ENCODE measurements around the gene COA8. TPM values are rescaled to one million over a fixed set of nuclear protein-coding genes. Genes with fewer than 3 reads are reported as not detected.
"Not testable (repeated sequence)": the region's sequence is repeated elsewhere in the genome, so short reads cannot be mapped to it uniquely, and the experiment has no call there.

Gene COA8
- polyA plus RNA-seq, 1 of the 3 experiments (the other 2 are of a cell fraction) = 25.2 TPM

DNA sequence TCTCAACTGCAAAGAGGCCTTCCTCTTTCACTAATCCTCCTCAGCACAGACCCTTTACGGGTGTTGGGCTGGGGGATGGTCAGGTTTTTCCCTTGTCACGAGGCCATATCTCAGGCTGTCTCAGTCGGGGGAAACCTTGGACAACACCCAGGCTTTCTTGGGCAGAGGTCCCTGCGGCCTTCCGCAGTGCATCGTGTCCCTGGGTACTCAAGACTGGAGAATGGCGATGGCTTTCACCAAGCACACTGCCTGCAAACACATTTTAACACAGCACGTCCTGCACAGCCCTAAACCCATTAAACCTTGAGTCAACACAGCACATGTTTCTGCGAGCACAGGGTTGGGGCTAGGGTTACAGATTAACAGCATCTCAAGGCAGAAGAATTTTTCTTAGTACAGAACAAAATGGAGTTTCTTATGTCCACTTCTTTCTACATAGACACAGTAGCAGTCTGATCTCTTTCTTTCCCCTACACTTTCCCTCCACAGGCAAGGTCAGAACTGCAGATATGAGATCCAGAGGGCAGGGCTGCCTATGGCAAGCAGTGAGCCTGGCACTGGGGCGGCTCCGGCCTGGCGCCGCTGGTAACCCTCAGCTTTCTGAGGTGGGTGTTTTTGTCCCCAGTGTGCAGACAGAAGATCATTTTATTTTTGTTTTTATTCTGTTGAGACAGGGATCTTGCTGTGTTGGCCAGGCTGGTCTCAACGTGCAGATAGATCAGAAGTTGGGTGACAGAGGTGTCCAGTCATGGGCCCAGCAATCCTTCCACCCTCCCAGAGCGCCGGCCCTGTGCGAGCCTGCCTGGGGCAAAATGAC, 37.1 kb upstream of the COA8 start:
- H3K9ac ChIP-seq; POLR2A ChIA-PET; H3K4me2 ChIP-seq; DNase-seq; H3K9me2 ChIP-seq; H3K9me3 ChIP-seq; H3K36me3 ChIP-seq (replicated peaks in 1 of 2; ENCODE audit: control insufficient read depth in 1 of 2, insufficient read depth in 2 of 2, low read length in 1 of 2); H4K20me1 ChIP-seq (ENCODE audit: insufficient read depth); CTCF ChIA-PET; H3F3A ChIP-seq (replicated peaks; ENCODE audit: insufficient read depth); H3K27ac ChIP-seq (ENCODE audit: low read depth in 2 of 2, low read length in 1 of 2); H2AFZ ChIP-seq (ENCODE audit: low read depth); H3K4me3 ChIP-seq (ENCODE audit: low read depth in 2 of 2, low read length in 1 of 2): not testable (repeated sequence)
- Histone ChIP-seq H3K27me3 (ENCODE audit: insufficient read depth) (peaks cover 16% of the 10 kb centered on the region), H3K4me1 (ENCODE audit: control insufficient read depth in 1 of 2, insufficient read depth in 2 of 2, low read depth in 1 of 2, low read length in 1 of 2) (peaks cover 9 to 28% of the 10 kb centered on the region in 2 experiments; a peak in 1 of 4 replicates), H3K79me2 (ENCODE audit: insufficient read depth) (peaks cover 18% of the 10 kb centered on the region)
- 64% methylated on average over 17 of the region's 17 CpGs for WGBS (ENCODE audit: low lambda C conversion rate)

DNA sequence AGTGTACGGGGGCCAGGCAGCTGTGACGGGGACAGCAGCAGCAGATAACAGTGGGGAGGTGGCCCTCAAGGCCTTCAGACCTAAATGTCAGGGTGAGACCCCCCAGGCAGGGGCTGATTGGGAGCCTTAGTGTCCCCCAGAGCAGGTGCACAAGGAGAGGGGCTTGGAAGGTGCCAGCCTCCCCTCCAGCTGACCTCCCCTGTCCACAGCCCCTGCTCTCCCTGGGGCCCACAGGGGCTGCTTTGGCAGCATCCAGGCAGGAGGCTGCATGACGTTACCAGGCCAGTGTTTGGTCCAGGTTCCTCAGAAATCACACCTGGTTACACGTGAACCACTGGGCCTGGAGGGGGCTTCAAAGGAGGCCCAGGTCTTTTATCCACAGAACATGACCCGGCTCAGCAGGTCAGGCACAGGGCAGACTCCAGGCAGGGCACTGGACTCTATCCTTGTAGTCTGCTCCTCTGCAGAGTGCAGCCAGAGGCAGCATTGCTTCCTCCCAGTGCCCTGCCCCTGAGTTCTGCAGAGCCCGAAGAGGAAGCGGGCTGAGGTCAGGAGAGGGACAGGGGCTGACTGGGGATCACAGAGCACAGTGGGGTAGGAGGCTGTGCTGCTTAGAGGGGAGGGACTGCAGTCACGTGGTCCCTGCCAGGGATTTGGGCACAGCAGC, 36.4 kb upstream of the COA8 start:
- peaks cover 6% of the 10 kb centered on the region; the same call in 1 of the 2 replicates for H4K20me1 ChIP-seq (ENCODE audit: insufficient read depth)
- DNase-seq = no peak
- 76% methylated on average over 6 of the region's 8 CpGs for WGBS (ENCODE audit: low lambda C conversion rate)
- no peak overlapping the region for H3K4me3 ChIP-seq (ENCODE audit: low read depth in 2 of 2, low read length in 1 of 2)
- peaks cover 9 to 30% of the 10 kb centered on the region in 2 experiments; a peak in 1 of 4 replicates for H3K4me1 ChIP-seq (ENCODE audit: control insufficient read depth in 1 of 2, insufficient read depth in 2 of 2, low read depth in 1 of 2, low read length in 1 of 2)
- H3K79me2 ChIP-seq (ENCODE audit: insufficient read depth) = peaks cover 26% of the 10 kb centered on the region
- TF ChIP-seq CHD2 (IDR thresholded peaks at IDR 0.05; ENCODE audit: low read length, partially characterized antibody) = no peak
- TF ChIP-seq TEAD4 (IDR thresholded peaks at IDR 0.05; ENCODE audit: borderline replicate concordance, insufficient read depth) = no peak
- TF ChIP-seq YY1 (IDR thresholded peaks at IDR 0.05; ENCODE audit: low read depth) = no peak
- TF ChIP-seq, protein P1, sequence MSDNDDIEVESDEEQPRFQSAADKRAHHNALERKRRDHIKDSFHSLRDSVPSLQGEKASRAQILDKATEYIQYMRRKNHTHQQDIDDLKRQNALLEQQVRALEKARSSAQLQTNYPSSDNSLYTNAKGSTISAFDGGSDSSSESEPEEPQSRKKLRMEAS (IDR thresholded peaks at IDR 0.05; ENCODE audit: low read depth) = no peak
- TF ChIP-seq FOXM1 (IDR thresholded peaks at IDR 0.05; ENCODE audit: low read depth) = no peak
- no peak for TF ChIP-seq FOSL2 (IDR thresholded peaks at IDR 0.05; ENCODE audit: borderline replicate concordance, low read depth)
- TF ChIP-seq MXI1 (IDR thresholded peaks at IDR 0.05; ENCODE audit: low read depth, low read length) = no peak
- TF ChIP-seq GABPA (IDR thresholded peaks at IDR 0.05; ENCODE audit: low read depth) = no peak
- TF ChIP-seq EZH2phosphoT487 (IDR thresholded peaks at IDR 0.05; ENCODE audit: borderline replicate concordance, low read depth) = no peak
- TF ChIP-seq, protein P2, sequence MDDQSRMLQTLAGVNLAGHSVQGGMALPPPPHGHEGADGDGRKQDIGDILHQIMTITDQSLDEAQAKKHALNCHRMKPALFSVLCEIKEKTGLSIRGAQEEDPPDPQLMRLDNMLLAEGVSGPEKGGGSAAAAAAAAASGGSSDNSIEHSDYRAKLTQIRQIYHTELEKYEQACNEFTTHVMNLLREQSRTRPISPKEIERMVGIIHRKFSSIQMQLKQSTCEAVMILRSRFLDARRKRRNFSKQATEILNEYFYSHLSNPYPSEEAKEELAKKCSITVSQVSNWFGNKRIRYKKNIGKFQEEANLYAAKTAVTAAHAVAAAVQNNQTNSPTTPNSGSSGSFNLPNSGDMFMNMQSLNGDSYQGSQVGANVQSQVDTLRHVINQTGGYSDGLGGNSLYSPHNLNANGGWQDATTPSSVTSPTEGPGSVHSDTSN (IDR thresholded peaks at IDR 0.05) = no peak
- TF ChIP-seq GATA2 (CRISPR knock-in tag; IDR thresholded peaks at IDR 0.05) = no peak
- TF ChIP-seq, protein P3, sequence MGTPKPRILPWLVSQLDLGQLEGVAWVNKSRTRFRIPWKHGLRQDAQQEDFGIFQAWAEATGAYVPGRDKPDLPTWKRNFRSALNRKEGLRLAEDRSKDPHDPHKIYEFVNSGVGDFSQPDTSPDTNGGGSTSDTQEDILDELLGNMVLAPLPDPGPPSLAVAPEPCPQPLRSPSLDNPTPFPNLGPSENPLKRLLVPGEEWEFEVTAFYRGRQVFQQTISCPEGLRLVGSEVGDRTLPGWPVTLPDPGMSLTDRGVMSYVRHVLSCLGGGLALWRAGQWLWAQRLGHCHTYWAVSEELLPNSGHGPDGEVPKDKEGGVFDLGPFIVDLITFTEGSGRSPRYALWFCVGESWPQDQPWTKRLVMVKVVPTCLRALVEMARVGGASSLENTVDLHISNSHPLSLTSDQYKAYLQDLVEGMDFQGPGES (IDR thresholded peaks at IDR 0.05; ENCODE audit: low read depth, low read length) = no peak
- no peak for TF ChIP-seq NRF1 (IDR thresholded peaks at IDR 0.05; ENCODE audit: low read depth, low read length)
- TF ChIP-seq JUND (IDR thresholded peaks at IDR 0.05) = no peak
- TF ChIP-seq EP300 (IDR thresholded peaks at IDR 0.05; ENCODE audit: borderline replicate concordance in 1 of 2, low read depth in 1 of 2, low read length in 1 of 2) = no peak
- no peak for TF ChIP-seq ELF1 (IDR thresholded peaks at IDR 0.05)
- TF ChIP-seq, protein P4, sequence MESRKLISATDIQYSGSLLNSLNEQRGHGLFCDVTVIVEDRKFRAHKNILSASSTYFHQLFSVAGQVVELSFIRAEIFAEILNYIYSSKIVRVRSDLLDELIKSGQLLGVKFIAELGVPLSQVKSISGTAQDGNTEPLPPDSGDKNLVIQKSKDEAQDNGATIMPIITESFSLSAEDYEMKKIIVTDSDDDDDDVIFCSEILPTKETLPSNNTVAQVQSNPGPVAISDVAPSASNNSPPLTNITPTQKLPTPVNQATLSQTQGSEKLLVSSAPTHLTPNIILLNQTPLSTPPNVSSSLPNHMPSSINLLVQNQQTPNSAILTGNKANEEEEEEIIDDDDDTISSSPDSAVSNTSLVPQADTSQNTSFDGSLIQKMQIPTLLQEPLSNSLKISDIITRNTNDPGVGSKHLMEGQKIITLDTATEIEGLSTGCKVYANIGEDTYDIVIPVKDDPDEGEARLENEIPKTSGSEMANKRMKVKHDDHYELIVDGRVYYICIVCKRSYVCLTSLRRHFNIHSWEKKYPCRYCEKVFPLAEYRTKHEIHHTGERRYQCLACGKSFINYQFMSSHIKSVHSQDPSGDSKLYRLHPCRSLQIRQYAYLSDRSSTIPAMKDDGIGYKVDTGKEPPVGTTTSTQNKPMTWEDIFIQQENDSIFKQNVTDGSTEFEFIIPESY (IDR thresholded peaks at IDR 0.05; ENCODE audit: borderline replicate concordance, low read depth) = no peak
- no peak for TF ChIP-seq RAD21 (IDR thresholded peaks at IDR 0.05; ENCODE audit: low read length)
- ChIA-PET POLR2A (no interaction called here), CTCF (interaction anchor here (8.5 kb wide), 1 partner anchor 8 kb away, joined by 52 read pairs; no protein-coding TSS in a partner anchor)
- H3K27ac ChIP-seq (ENCODE audit: low read depth in 2 of 2, low read length in 1 of 2) = no peak overlapping the region
- H3K9me3 ChIP-seq = no peaks in the 10 kb centered on the region
- H3K4me2 ChIP-seq = no peak overlapping the region
- no peak overlapping the region for H2AFZ ChIP-seq (ENCODE audit: low read depth)
- H3K27me3 ChIP-seq (ENCODE audit: insufficient read depth) = peaks cover 16% of the 10 kb centered on the region
- H3F3A ChIP-seq (replicated peaks; ENCODE audit: insufficient read depth) = peaks cover 3% of the 10 kb centered on the region
- no peaks in the 10 kb centered on the region for H3K9me2 ChIP-seq
- no peak overlapping the region for H3K9ac ChIP-seq
- H3K36me3 ChIP-seq (replicated peaks in 1 of 2; ENCODE audit: control insufficient read depth in 1 of 2, insufficient read depth in 2 of 2, low read length in 1 of 2) = peaks cover 0 to 6% of the 10 kb centered on the region in 2 experiments
